NCI-H510A (cell line): ENCODE measurements around the gene TGM2.

Source experiments
- DNase-seq: peaks from one replicate; lab custom pipeline; 2025; lab: John Stamatoyannopoulos, UW

The TGM2 gene

GRCh38 chr20:38175304-38176180, 10.5 kb upstream of the TGM2 start:
- DNase-seq, result no peak

- DNase-seq, result no peak
Observed at GRCh38 chr20:38173237-38174156, 8.4 kb upstream of the TGM2 start.

- no peak for DNase-seq
Observed at GRCh38 chr20:38172408-38172807, 7.3 kb upstream of the TGM2 start.

- no peak for DNase-seq
Observed at GRCh38 chr20:38171675-38172043, 6.6 kb upstream of the TGM2 start.

GRCh38 chr20:38170826-38171674, 6.0 kb upstream of the TGM2 start:
- DNase-seq, result no peak

GRCh38 chr20:38170219-38170825, 5.3 kb upstream of the TGM2 start:
- no peak for DNase-seq

- DNase-seq, result no peak
Observed at GRCh38 chr20:38169636-38170193, 4.6 kb upstream of the TGM2 start.

GRCh38 chr20:38168791-38169589, 3.9 kb upstream of the TGM2 start:
- DNase-seq, result no peak

GRCh38 chr20:38167851-38168760, 3.0 kb upstream of the TGM2 start:
- no peak for DNase-seq

- no peak for DNase-seq
Observed at GRCh38 chr20:38167328-38167850, 2.3 kb upstream of the TGM2 start.

- DNase-seq, result no peak
Observed at GRCh38 chr20:38166703-38167233, 1.7 kb upstream of the TGM2 start.

- DNase-seq, result no peak
Observed at GRCh38 chr20:38165966-38166702, 1.1 kb upstream of the TGM2 start.

GRCh38 chr20:38164624-38165088, 414 bp downstream of the TGM2 start:
- no peak for DNase-seq

- no peak for DNase-seq
Observed at GRCh38 chr20:38164069-38164468, 1.0 kb downstream of the TGM2 start.

GRCh38 chr20:38162878-38163875, 1.9 kb downstream of the TGM2 start:
- no peak for DNase-seq

GRCh38 chr20:38162149-38162548, 2.9 kb downstream of the TGM2 start:
- DNase-seq, result no peak

- no peak for DNase-seq
Observed at GRCh38 chr20:38161412-38161774, 3.7 kb downstream of the TGM2 start.
